Hematopoietic multipotent progenitor cell treated with erythropoietin and hydrocortisone succinate and interleukin-3 and kit ligand, for 4 days (in vitro differentiated cells): ENCODE measurements around the gene PHF13.

Experiments used
- DNase-seq: peaks from one replicate; pipeline ENCODE4 v3.0.0-alpha.2; 2015

PHF13 gene

DNA sequence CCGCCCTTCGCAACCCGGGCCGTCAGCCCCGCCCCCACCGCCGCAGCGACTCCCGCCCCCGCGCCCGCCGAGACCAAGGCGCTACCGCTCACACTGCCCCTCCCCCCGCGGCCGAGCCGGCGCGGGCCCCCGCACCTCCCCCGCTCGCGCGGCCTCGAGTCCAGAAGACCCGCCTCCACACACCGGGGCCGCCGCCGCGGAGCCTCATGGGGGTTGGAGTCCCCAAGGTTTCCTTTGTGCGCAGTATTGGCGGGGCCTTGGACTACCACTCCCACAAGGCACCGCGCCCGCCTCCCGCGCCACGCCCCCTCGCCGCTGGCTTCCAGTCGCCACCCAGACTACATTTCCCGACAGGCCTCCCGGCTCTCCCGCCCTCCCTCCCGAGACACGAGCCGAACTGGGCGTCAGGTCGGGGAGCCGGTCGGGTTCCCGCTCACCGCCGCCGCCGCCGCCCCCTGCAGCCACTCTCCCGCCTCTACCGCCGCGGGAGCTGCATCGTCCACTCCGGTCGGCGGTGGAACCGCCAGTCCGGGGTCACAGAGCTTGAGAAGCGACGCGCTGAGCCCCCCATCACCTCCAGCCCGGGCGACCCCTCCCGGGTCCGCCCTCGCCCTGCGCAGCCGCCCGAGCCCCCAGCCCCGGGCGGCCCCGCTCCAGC is at the start of gene PHF13:
Gene PHF13, plus strand, starts transcription at position 371 of the 658 bp plus-strand sequence. CDS start 336 bp downstream, outside the sequence.
- DNase-seq = peak; percentile 99

DNA sequence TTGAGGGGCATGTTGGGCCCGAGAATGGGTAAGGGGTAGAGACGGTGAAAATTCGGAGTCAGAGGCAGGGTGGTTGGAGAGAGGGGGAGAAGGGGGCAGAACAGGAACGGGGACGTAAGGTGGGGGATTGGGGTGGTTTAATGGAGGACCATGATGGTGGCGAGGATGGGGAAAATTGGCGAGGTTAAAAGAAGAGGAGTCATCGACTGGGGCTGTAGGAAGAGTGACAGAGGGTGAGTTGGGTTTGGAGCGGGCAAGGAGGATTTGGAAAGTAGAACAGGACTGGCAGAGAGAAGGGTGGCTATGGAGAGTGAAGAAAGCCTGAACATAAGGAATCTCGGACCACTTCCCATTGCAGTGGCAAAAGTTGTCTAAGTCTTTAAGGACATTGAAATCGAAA is 44.5 kb upstream of the PHF13 start:
- no peak for DNase-seq

DNA sequence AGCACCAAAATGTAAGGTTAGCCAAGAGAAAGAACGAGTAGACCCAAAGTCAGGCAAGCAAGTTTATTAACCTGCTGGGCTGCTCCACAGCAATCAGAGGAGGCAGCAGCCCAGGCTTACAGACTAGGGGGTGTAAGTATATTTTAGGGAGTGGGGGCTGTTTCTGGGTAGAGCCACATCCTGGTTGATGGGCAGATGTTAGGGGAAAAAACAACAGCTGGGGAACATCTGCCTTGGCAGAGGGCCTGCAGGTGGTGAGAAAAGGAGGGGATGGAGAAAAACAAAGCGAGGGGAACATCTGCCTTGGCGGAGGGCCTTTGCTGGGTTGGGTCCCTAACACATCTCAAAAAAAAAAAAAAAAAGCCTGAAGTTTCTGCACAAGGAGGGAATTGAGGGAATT is 43.4 kb upstream of the PHF13 start:
- no peak for DNase-seq

DNA sequence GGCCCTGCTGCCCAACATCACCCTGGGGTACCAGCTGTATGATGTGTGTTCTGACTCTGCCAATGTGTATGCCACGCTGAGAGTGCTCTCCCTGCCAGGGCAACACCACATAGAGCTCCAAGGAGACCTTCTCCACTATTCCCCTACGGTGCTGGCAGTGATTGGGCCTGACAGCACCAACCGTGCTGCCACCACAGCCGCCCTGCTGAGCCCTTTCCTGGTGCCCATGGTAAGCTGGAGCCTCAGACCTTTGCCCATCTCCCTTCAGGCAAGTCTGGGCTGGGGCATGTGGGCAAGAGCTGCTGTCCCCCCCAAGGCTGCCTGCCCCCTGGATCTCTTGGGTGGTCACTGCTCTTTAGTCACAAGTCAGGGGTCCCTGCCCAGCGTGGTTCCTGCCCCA is 42.5 kb upstream of the PHF13 start:
- DNase-seq = no peak

DNA sequence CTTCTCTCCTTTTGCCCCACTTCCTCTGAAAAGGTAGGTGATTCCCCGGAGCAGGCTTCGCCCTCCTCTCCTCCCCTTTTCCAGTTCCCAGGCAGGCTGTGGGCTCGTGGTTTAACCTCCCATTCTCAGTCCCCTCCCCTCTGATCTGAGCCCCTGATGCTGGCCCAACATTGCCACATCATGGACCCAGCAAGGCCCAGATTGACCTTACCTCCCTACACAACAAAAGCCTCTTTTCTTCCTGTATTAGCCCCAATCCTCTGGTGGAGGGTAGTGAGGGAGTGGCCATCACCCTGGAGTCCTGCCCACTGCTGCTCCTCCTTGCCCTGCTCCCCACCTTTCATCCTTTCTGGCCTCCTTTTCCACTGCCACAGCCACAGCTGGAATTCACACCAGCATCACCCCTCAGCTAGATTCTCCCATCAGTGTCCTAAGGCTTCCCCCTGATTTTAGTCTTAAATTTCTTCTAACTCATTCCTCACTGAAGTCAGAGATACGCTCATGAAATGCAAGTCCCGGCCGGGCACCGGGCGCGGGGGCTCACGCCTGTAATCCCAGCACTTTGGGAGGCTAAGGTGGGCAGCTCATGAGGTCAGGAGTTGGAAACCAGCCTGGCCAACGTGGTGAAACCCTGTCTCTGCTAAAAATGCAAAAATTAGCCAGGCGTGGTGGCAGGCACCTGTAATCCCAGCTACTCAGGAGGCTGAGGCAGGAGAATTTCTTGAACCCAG is 40.7 kb upstream of the PHF13 start:
- no peak for DNase-seq

DNA sequence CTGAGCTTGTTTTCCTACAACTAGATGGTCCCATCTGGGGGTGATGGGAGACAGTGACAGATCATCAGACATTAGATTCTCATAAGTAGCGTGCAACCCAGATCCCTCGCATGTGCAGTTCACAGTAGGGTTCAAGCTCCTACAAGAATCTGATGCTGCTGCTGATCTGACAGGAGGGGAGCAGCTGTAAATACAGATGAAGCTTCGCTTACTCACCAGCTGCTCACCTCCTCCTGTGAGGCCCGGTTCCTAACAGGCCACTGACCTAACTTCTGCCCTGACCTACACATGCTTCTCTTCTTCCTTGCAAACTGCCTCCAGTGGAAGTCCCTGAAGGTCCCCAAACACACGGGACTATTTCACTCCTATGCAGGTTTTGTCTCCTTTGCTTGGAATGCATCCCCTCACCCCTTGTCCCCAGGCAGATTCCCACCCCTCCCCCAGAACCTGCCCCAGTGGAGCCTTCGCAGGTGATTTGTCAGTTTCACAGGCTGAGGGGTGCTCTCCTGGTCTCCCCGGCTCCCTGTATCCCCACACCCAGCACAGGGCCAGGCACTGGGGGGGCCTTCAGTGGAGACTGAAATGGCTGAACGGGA is 39.4 kb upstream of the PHF13 start:
- DNase-seq = no peak

DNA sequence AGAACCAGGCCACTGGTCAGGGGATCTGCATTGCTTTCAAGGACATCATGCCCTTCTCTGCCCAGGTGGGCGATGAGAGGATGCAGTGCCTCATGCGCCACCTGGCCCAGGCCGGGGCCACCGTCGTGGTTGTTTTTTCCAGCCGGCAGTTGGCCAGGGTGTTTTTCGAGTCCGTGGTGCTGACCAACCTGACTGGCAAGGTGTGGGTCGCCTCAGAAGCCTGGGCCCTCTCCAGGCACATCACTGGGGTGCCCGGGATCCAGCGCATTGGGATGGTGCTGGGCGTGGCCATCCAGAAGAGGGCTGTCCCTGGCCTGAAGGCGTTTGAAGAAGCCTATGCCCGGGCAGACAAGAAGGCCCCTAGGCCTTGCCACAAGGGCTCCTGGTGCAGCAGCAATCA is 38.7 kb upstream of the PHF13 start:
- no peak for DNase-seq

DNA sequence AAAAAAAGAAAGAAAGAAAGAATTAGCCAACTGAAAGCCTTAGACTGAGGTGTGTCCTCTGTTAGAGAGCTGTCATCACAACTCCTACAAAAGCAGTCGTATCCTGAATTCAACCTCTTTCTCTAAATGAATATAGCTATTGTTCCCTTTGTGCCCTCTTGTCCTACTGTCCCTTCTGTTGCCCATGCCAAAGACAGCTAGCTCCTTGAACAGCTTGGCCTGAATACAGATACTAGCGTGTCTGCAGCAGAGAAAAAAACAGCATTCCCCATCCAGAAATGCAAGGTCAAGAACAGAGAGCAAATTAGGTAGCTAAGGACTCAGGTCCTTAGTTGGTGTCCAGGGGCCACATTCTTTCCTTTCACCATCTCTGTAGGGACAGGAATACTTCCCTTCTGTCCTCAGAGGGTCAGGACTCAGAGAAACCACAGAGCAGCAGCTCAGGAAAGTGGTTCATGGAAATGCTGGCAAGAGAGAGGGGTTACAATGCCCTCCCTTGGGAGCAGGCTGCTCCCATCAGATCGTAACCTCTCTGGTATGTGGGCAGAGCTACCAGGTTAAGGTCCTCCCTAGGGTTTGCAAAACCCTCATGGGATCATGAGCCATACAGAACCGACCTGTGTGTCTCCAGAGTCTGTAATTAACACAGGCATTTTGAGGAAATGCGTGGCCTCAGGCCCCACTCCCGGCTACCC is 35.6 kb upstream of the PHF13 start:
- DNase-seq = no peak

DNA sequence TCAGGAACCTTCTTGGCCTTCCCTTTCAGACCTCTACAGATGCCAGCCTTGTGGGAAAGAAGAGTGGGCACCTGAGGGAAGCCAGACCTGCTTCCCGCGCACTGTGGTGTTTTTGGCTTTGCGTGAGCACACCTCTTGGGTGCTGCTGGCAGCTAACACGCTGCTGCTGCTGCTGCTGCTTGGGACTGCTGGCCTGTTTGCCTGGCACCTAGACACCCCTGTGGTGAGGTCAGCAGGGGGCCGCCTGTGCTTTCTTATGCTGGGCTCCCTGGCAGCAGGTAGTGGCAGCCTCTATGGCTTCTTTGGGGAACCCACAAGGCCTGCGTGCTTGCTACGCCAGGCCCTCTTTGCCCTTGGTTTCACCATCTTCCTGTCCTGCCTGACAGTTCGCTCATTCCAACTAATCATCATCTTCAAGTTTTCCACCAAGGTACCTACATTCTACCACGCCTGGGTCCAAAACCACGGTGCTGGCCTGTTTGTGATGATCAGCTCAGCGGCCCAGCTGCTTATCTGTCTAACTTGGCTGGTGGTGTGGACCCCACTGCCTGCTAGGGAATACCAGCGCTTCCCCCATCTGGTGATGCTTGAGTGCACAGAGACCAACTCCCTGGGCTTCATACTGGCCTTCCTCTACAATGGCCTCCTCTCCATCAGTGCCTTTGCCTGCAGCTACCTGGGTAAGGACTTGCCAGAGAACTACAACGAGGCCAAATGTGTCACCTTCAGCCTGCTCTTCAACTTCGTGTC is 34.7 kb upstream of the PHF13 start:
- peak; percentile 61 for DNase-seq

DNA sequence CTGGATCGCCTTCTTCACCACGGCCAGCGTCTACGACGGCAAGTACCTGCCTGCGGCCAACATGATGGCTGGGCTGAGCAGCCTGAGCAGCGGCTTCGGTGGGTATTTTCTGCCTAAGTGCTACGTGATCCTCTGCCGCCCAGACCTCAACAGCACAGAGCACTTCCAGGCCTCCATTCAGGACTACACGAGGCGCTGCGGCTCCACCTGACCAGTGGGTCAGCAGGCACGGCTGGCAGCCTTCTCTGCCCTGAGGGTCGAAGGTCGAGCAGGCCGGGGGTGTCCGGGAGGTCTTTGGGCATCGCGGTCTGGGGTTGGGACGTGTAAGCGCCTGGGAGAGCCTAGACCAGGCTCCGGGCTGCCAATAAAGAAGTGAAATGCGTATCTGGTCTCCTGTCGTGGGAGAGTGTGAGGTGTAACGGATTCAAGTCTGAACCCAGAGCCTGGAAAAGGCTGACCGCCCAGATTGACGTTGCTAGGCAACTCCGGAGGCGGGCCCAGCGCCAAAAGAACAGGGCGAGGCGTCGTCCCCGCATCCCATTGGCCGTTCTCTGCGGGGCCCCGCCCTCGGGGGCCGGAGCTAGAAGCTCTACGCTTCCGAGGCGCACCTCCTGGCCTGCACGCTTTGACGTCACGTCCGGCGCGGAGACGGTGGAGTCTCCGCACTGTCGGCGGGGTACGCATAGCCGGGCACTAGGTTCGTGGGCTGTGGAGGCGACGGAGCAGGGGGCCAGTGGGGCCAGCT is 34.0 kb upstream of the PHF13 start, which contains the start of gene ZBTB48:
Gene ZBTB48, plus strand, starts transcription at position 621 of the 745 bp plus-strand sequence. CDS start 616 bp downstream, outside the sequence.
- peak; percentile 99 for DNase-seq

DNA sequence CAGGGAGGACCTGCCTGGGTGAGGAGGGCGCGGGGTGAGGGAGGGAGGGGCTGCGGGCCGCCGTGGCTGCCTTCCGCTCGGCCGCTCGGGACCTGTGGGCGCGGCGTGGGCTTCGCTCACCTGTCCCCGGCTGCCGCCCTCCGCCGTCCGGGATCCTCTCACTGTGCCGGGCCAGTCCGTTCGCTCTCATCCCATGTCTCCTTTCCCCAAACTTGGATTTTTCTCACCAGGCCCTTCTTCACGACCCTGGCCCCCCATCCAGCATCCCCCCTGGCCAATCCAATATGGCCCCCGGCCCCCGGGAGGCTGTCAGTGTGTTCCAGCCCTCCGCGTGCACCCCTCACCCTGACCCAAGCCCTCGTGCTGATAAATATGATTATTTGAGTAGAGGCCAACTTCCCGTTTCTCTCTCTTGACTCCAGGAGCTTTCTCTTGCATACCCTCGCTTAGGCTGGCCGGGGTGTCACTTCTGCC is 33.4 kb upstream of the PHF13 start:
- peak; percentile 79 for DNase-seq

DNA sequence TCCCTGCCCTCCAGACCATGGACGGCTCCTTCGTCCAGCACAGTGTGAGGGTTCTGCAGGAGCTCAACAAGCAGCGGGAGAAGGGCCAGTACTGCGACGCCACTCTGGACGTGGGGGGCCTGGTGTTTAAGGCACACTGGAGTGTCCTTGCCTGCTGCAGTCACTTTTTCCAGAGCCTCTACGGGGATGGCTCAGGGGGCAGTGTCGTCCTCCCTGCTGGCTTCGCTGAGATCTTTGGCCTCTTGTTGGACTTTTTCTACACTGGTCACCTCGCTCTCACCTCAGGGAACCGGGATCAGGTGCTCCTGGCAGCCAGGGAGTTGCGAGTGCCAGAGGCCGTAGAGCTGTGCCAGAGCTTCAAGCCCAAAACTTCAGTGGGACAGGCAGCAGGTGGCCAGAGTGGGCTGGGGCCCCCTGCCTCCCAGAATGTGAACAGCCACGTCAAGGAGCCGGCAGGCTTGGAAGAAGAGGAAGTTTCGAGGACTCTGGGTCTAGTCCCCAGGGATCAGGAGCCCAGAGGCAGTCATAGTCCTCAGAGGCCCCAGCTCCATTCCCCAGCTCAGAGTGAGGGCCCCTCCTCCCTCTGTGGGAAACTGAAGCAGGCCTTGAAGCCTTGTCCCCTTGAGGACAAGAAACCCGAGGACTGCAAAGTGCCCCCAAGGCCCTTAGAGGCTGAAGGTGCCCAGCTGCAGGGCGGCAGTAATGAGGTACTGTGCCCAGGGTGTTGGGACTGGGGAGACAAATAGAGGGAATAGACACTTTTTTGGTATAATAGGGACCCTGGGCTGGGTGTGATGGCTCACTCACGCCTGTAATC is 32.7 kb upstream of the PHF13 start:
- DNase-seq = peak; percentile 53

DNA sequence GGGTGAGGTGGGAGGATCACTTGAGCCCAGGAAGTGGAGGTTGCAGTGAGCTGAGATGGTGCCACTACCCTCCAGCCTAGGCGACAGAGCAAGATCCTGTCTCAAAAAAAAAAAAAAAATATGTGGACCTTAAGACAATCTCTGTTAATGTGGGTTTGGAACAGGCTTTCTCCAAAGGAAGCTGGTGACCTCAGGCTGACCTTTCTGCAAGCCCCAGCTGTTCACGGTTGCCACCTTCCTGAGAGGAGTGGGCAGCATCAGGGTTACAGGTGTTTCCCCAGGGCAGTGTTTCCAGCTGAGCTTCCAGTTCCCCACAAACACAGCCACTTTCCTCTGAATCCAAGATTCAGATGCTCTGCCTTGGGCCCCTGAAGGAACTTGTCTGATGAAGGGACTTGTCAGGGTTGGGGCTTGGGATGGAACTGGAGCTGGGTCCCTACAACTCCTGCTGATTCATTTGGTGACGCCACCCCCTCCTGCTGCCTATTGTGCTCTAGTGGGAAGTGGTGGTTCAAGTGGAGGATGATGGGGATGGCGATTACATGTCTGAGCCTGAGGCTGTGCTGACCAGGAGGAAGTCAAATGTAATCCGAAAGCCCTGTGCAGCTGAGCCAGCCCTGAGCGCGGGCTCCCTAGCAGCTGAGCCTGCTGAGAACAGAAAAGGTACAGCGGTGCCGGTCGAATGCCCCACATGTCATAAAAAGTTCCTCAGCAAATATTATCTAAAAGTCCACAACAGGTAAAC is 31.8 kb upstream of the PHF13 start:
- DNase-seq = peak; percentile 81

DNA sequence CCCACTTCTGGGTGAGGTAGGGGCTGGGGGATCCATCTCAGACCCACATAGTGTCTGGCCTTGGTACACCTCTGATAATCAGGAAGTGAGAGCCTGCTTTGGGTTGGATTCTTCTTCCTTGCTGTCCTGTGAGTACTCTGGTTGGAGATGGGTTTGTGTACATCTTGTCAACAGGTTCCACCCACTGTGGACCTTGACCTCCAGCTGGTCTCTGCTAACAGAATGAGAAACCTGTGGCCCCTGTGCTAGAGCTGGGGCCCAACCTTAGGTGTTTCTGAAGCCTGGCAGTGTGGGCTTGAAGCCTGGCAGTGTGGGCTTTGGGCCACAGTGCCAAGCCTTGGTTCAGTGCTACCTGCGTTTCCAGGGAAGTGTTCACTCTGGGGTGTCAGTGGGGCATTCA is 31.2 kb upstream of the PHF13 start:
- no peak for DNase-seq

DNA sequence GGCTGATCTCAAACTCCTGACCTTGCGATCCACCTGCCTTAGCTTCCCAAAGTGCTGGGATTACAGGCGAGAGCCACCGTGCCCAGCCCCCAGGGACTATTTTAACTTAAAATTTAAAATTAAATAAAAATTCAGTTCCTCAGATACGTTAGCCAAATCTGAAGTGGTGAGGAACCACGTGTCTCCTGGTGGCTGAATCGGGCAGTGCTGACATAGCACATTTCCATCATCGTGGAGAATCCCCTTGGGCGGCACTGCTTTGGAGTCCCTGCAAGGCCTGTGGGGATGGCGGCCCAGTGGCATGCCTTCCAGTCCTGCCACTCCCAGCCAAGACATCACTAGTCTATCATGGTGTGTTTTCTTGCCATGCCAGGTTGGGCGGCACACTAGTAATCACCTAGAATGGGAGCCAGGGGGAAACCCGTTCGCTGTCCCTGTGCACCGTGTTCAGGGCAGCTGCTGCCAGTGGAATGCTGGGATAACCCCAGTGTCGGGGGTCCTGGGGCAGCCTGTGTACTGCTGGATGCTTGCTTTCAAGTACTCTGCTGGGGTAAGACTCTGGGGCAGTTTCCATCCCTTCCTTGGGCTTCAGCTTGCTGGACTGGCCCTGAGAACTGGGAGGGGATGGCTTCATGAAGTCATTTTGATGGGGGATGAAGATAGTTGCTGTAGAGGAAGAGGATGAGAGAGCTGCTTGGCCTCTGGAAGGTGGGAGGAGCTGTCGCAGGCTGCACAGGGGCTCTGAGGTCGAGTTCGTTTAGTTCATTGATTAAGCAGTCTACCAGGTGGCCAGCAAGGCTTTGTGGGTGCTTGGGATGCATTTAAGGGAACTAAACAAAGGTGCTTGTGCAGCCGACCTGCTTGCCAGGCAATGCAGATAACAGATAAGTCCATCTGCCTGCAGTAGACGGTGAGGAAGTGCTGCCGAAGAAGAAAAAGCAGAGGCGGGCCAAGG is 29.1 kb upstream of the PHF13 start:
- DNase-seq = no peak

DNA sequence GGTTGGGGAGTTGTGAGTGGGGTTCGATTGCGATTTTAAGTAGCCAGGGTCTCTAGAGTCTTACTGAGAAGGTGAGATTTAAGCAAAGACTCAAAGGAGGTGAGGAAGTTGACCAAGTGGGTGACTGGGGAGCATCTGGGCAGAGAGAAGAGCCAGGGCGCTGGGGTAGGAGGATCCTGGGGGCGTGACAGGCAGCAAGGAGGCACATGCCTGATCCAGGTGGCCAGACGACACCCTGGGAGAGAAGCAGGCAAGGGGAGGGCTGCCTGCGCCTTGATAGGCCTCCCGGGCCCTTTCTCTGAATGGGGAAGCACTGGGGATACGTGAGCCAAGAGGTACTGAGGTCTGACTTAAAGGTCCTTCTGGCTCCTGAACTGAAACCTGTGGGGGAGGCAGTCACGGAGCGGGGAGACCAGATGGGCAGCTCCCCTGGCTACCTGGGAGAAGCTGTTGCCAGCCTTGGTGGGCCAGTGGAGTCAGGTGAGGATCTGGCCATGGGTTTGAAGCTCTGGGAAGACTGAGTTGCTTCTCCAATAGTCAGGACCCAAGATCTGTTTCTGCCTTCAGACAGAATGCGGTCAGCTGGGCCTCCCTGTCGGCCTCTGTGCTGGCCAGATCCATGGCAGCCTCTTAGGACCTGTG is 28.3 kb upstream of the PHF13 start:
- DNase-seq = no peak

DNA sequence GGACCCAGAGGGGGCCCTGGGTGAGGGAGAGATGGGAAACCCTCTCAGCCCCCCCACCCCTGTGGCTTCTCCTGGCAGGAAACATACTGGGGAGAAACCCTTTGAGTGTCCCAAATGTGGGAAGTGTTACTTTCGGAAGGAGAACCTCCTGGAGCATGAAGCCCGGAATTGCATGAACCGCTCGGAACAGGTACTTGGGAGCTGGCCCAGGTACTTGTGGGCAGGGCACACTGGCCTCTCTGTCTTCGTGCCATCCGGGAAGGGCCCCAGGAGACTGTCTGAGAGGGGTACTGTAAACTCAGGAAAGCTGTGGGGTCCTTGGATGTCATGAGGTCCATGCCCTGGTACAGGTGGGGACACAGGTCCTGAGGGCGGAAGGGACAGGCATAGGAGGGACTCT is 27.7 kb upstream of the PHF13 start:
- no peak for DNase-seq

DNA sequence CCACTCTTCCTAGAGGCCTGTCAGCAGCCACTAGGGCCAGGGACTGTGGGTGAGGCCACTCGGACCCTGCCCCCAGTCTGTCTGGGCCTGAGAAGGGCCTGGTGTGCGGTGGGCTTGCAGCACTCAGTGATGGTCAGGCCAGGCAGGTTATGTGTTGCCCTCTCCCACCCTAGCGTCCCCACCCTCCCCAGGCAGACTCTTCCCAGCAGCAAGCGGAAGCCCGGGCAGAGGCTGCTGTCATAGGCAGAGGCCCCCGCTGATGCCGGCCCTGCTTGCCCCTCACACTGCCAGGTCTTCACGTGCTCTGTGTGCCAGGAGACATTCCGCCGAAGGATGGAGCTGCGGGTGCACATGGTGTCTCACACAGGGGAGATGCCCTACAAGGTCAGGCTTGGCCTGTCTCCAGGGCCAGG is 27.1 kb upstream of the PHF13 start:
- no peak for DNase-seq
